HG03558 (cell line): ENCODE measurements around the gene CNPPD1.

ENCODE experiments used
- ATAC-seq: cut with Tn5 transposase; IDR thresholded peaks from one replicate; pipeline ENCODE4 v1.9.1; 2021; ENCODE audit warnings: moderate number of reproducible peaks; ENCODE audit not compliant: unreplicated experiment; ENCODE audit errors: extremely low read depth

The CNPPD1 gene

GRCh38 chr2:219176818-219177551 lies at the start of gene CNPPD1:
Gene CNPPD1, minus strand, starts transcription at chr2:219176925. Its CDS starts 97 bp downstream, at chr2:219176828.
- peak; percentile 49 for ATAC-seq

DNA sequence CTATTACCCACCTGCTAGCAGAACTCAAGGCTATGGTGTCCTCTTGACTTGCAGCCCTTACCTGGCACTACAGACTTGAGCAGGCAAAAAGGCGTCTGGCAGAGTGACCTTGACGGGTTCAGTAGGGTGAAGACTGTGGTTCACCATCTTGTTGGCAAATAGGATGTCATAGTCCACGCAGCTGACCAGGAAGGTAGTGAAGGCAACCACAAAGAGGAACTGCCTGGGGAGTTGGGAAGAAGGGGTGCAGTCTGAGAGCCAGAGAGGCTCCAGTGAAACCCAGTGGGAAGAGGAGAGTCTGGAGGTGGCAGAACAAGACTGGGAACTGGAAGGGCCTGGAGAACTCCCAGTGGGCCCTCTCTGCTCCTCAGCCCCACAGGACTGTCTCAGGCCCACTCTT lies 48.6 kb upstream of the CNPPD1 start:
- ATAC-seq: no peak

- ATAC-seq: no peak
These were observed 47.3 kb upstream of the CNPPD1 start for GRCh38 chr2:219223831-219224610.

DNA sequence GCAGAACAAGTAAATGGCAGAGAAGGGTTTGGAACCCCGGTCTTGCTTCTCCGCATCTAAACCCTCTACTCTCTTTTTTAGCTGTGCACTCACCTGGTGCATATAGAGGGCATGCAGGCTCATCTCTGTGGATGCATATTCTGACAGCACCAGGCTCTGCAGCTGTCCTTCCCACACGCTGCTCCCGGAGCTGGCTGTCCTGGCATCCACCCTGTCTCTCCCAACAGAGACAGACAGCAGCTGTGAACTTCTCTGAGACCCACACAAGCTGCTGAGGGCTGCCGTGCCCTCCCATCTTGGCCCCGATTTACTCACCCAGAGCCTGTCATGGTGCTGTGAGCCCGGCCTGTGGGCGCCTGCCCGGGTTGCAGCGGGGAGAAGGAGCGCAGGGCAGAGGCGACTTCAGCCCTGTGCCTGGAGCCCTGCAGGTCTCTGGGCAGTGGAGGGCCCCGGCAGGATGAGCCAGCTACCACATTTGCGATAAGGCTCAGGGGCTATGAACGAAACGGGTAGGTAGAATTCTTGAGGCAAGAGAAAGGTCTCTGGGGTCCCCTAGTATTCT lies 45.3 kb upstream of the CNPPD1 start:
- ATAC-seq: no peak

- no peak for ATAC-seq
These were observed 44.1 kb upstream of the CNPPD1 start for GRCh38 chr2:219220652-219221402.

DNA sequence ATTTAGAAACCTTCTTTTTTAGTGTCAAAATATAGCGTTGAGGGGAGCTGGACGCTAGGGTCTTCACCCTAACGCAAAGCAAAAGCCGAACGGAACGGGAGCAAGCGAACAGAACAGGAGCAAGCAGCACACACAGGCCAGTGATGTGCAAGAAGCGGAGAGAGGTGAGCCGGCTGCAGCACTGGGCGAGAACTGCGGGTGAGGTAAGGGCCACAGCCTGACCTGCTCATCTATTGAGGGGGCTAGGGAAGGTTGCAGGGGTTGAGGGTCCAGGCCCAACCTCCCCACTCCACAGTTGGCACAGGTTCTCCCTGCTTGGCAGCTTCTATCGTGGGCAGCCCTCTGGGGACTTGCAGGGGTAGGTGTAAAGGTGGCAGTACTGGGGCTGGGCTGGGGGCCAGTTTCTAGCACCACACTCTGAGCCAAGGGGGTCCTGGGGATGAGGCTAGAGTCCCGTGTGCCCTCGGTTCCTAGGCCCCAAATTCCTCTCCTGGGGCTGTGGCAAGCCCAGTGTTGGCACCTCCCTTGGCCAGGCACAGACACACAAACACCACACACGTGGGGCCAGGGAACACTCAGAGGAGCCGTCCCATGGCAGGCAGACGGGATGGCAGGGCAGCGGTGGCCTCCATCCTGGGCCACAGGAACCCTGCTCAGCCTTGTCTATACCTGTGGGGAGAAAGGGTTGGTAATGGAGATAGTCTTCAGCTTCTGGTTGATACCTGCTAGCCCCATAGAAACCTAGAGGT lies 43.2 kb upstream of the CNPPD1 start:
- ATAC-seq: no peak

GRCh38 chr2:219218732-219219701 lies 42.3 kb upstream of the CNPPD1 start, which contains the start of gene ABCB6:
Gene ABCB6, minus strand, starts transcription at chr2:219218958. Its CDS starts 285 bp downstream, at chr2:219218673.
- no peak for ATAC-seq

GRCh38 chr2:219218217-219218731 lies 41.5 kb upstream of the CNPPD1 start:
- ATAC-seq: no peak

GRCh38 chr2:219216535-219216915 lies 39.8 kb upstream of the CNPPD1 start:
- no peak for ATAC-seq

- no peak for ATAC-seq
These were observed 39.3 kb upstream of the CNPPD1 start for GRCh38 chr2:219215871-219216534.

GRCh38 chr2:219214786-219215185 lies 38.1 kb upstream of the CNPPD1 start:
- no peak for ATAC-seq

DNA sequence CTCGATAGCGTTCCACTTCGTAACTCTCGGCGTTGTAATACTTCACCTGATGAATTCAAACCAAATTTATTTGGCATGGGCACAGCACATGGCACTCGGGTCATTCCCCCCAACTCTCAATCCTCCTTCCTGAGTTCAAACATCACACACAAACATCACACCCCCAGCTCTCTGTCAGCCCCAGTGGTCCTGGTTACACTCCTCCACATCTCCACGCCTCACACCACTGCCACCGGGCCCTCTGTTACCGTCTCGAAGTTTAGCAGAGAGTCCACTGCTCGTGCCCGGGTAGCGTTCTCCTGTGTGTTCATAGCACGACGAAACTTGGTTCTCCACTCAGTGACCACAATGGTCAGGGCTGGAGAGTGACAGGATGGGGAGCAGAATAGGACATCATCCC lies 37.4 kb upstream of the CNPPD1 start:
- no peak for ATAC-seq

DNA sequence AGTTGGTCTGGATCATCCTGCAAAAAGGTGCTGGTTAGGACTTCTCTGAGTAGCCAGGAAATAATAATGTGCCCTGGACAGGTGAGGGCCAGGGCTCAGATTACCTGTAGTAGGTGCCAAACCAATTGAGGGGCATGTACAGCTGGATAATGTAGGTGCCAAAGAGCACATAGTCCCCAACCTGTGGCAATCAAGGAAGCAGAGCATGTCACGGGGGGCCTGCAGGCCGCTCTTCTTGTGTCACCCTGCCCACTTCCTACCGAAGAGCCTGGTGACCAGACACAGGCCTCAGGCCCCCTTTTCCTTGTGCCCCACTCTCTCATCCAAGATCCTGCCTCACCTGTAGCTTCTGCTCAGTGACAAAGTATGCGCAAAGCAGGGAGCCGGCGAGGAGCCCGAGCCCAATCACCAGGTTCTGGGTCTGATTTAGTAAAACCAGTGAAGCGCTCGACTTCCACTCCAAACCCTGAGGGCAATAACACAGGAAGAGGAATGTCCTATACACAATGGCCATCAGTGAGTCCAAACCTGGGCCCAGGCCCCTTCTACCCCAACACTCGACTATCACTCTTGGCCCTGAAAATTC lies 36.9 kb upstream of the CNPPD1 start:
- no peak for ATAC-seq

- no peak for ATAC-seq
These were observed 36.3 kb upstream of the CNPPD1 start for GRCh38 chr2:219213026-219213415.

GRCh38 chr2:219210886-219211362 lies 34.2 kb upstream of the CNPPD1 start:
- ATAC-seq: no peak

GRCh38 chr2:219210196-219210885 lies 33.6 kb upstream of the CNPPD1 start:
- no peak for ATAC-seq
